ENCODE measurements around the gene ABCE1.

The ABCE1 gene

GRCh38 chr4:145103496-145103895, 5.4 kb downstream of the ABCE1 start:
- Histone ChIP-seq H3K27ac (no peak overlapping the region), H3K36me3 (replicated peaks) (peaks cover 31% of the 10 kb centered on the region), H3K27me3 (replicated peaks) (no peaks in the 10 kb centered on the region), H3K4me3 (ENCODE audit: low read depth, low read length) (no peak overlapping the region)
- no peak for DNase-seq
- TF ChIP-seq CTCF (IDR thresholded peaks at IDR 0.05; ENCODE audit: low read depth, low read length, missing control alignments), result no peak
- in situ Hi-C loops (cut with HindIII; ENCODE audit: low pct_ligation_motif_present, low sequenced_read_pairs), result no loop called here

- TF ChIP-seq CTCF (IDR thresholded peaks at IDR 0.05; ENCODE audit: low read depth, low read length, missing control alignments), result no peak
- H3K4me3 ChIP-seq (ENCODE audit: low read depth, low read length), result no peak overlapping the region
- no peak for DNase-seq
- peaks cover 47% of the 10 kb centered on the region for H3K36me3 ChIP-seq (replicated peaks)
- H3K27me3 ChIP-seq (replicated peaks), result no peaks in the 10 kb centered on the region
- H3K27ac ChIP-seq, result no peak overlapping the region
- in situ Hi-C loops (cut with HindIII; ENCODE audit: low pct_ligation_motif_present, low sequenced_read_pairs), result no loop called here
Measured at GRCh38 chr4:145107126-145107525, 9.0 kb downstream of the ABCE1 start.

- Histone ChIP-seq H3K4me3 (ENCODE audit: low read depth, low read length) (no peak overlapping the region), H3K27me3 (replicated peaks) (no peaks in the 10 kb centered on the region), H3K27ac (no peak overlapping the region), H3K36me3 (replicated peaks) (peaks cover 57% of the 10 kb centered on the region)
- in situ Hi-C loops (cut with HindIII; ENCODE audit: low pct_ligation_motif_present, low sequenced_read_pairs), result no loop called here
- DNase-seq, result no peak
- TF ChIP-seq CTCF (IDR thresholded peaks at IDR 0.05; ENCODE audit: low read depth, low read length, missing control alignments), result no peak
Measured at GRCh38 chr4:145108128-145108527, 10.0 kb downstream of the ABCE1 start.

- TF ChIP-seq CTCF (IDR thresholded peaks at IDR 0.05; ENCODE audit: low read depth, low read length, missing control alignments), result no peak
- H3K27me3 ChIP-seq (replicated peaks), result no peaks in the 10 kb centered on the region
- H3K36me3 ChIP-seq (replicated peaks), result peaks cover 41% of the 10 kb centered on the region
- DNase-seq, result no peak
- in situ Hi-C loops (cut with HindIII; ENCODE audit: low pct_ligation_motif_present, low sequenced_read_pairs), result no loop called here
- no peak overlapping the region for H3K27ac ChIP-seq
- no peak overlapping the region for H3K4me3 ChIP-seq (ENCODE audit: low read depth, low read length)
Measured at GRCh38 chr4:145125396-145125795, 27.3 kb downstream of the ABCE1 start.

- peaks cover 21% of the 10 kb centered on the region for H3K36me3 ChIP-seq (replicated peaks)
- no peak for DNase-seq
- no peak overlapping the region for H3K4me3 ChIP-seq (ENCODE audit: low read depth, low read length)
- in situ Hi-C loops (cut with HindIII; ENCODE audit: low pct_ligation_motif_present, low sequenced_read_pairs), result no loop called here
- TF ChIP-seq CTCF (IDR thresholded peaks at IDR 0.05; ENCODE audit: low read depth, low read length, missing control alignments), result no peak
- no peak overlapping the region for H3K27ac ChIP-seq
- H3K27me3 ChIP-seq (replicated peaks), result no peaks in the 10 kb centered on the region
Measured at GRCh38 chr4:145130130-145130529, 32.0 kb downstream of the ABCE1 start.

GRCh38 chr4:145130788-145131399, 32.8 kb downstream of the ABCE1 start:
- H3K27ac ChIP-seq, result peak overlapping the region; percentile 4
- in situ Hi-C loops (cut with HindIII; ENCODE audit: low pct_ligation_motif_present, low sequenced_read_pairs), result no loop called here

More at GRCh38 chr4:145130788-145131399, 32.8 kb downstream of the ABCE1 start:
- H3K36me3 ChIP-seq (replicated peaks), result peaks cover 20% of the 10 kb centered on the region
- H3K4me3 ChIP-seq (ENCODE audit: low read depth, low read length), result no peak overlapping the region
- no peaks in the 10 kb centered on the region for H3K27me3 ChIP-seq (replicated peaks)
- TF ChIP-seq CTCF (IDR thresholded peaks at IDR 0.05; ENCODE audit: low read depth, low read length, missing control alignments), result no peak
- DNase-seq, result peak; percentile 40
